Measurements from ENCODE around the gene FBXW8. TPM values are rescaled to one million over a fixed set of nuclear protein-coding genes. Genes with fewer than 3 reads are reported as not detected.

FBXW8 gene
- total and polyA plus RNA-seq, 2 donors (not counting 3 experiments of a cell fraction or from before 2014, with no cell fraction given): 15.4 TPM

- no peaks in the 10 kb centered on the region for H4K20me1 ChIP-seq (replicated peaks; ENCODE audit: control insufficient read depth, extremely low read depth, insufficient read depth, low read length)
- H3K79me2 ChIP-seq (ENCODE audit: control insufficient read depth, insufficient read depth, low read length): no peaks in the 10 kb centered on the region
- no peak for TF ChIP-seq CTCF (IDR thresholded peaks at IDR 0.05; ENCODE audit: extremely low read depth in 1 of 2, insufficient read depth in 1 of 2, low read depth in 1 of 2, low read length in 2 of 2)
- TF ChIP-seq MYC (IDR thresholded peaks at IDR 0.05; ENCODE audit: low read depth, low read length): no peak
- TF ChIP-seq, protein P1, sequence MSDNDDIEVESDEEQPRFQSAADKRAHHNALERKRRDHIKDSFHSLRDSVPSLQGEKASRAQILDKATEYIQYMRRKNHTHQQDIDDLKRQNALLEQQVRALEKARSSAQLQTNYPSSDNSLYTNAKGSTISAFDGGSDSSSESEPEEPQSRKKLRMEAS (IDR thresholded peaks at IDR 0.05; ENCODE audit: insufficient read depth, insufficient read length): no peak
- no peak for TF ChIP-seq FOS (IDR thresholded peaks at IDR 0.05; ENCODE audit: borderline replicate concordance, insufficient read depth, low read length)
- TF ChIP-seq EZH2 (IDR thresholded peaks at IDR 0.05; ENCODE audit: borderline replicate concordance, low read depth, low read length, severe bottlenecking): no peak
- TF ChIP-seq POLR2AphosphoS5 (IDR thresholded peaks at IDR 0.05; ENCODE audit: insufficient read depth, low read depth, low read length): no peak
- no peak for TF ChIP-seq GATA2 (IDR thresholded peaks at IDR 0.05; ENCODE audit: insufficient read depth, insufficient read length, low read depth, low read length)
- no peak for TF ChIP-seq POLR2A (IDR thresholded peaks at IDR 0.05; ENCODE audit: low read depth, low read length)
- no peak for TF ChIP-seq JUN (IDR thresholded peaks at IDR 0.05; ENCODE audit: borderline replicate concordance, insufficient read depth, insufficient read length, low read depth)
- no peak overlapping the region for H2AFZ ChIP-seq (ENCODE audit: low read depth, low read length)
- BruUV-seq (replicated peaks): no TSS peak
- H3K9me3 ChIP-seq (replicated peaks; ENCODE audit: control insufficient read depth, insufficient read depth, low read length): no peaks in the 10 kb centered on the region
- intact Hi-C loops (cut with micrococcal nuclease): no loop called here
- FAIRE-seq (no peak), DNase-seq (ENCODE audit: low read depth, low spot score) (no peak)
- peaks cover 11 to 19% of the 10 kb centered on the region in 2 experiments for H3K27me3 ChIP-seq (ENCODE audit: control insufficient read depth in 2 of 2, insufficient read depth in 2 of 2, low read length in 2 of 2)
- dilution Hi-C loops (cut with MboI; ENCODE audit: extremely low pct_ligation_motif_present, low sequenced_read_pairs): no loop called here
- no peak overlapping the region for H3K27ac ChIP-seq (ENCODE audit: insufficient read depth, low read depth, low read length)
- H3K4me2 ChIP-seq (ENCODE audit: insufficient read depth, low read length): no peak overlapping the region
- H3K9ac ChIP-seq (replicated peaks; ENCODE audit: extremely low read depth, insufficient read depth, low read length): no peak overlapping the region
- ChIA-PET CTCF (no interaction called here), POLR2A (no interaction called here)
- no peak overlapping the region for H3K4me3 ChIP-seq (replicated peaks in 1 of 3; ENCODE audit: insufficient read depth in 1 of 3, low read depth in 1 of 3, low read length in 3 of 3)
- H3K36me3 ChIP-seq (ENCODE audit: control insufficient read depth in 2 of 2, extremely low read depth in 1 of 2, insufficient read depth in 2 of 2, low read length in 2 of 2): no peaks in the 10 kb centered on the region
- H3K4me1 ChIP-seq (ENCODE audit: control insufficient read depth, extremely low read depth, insufficient read depth, low read length): no peaks in the 10 kb centered on the region
- H3K9me1 ChIP-seq (replicated peaks; ENCODE audit: control insufficient read depth, extremely low read depth, insufficient read depth, low read length): no peaks in the 10 kb centered on the region
Measured at GRCh38 chr12:117034249-117034648, 123.5 kb downstream of the FBXW8 start.

Data from endothelial cell of umbilical vein (primary cell).